ENCODE measurements around the gene TRMO.

The TRMO gene

DNA sequence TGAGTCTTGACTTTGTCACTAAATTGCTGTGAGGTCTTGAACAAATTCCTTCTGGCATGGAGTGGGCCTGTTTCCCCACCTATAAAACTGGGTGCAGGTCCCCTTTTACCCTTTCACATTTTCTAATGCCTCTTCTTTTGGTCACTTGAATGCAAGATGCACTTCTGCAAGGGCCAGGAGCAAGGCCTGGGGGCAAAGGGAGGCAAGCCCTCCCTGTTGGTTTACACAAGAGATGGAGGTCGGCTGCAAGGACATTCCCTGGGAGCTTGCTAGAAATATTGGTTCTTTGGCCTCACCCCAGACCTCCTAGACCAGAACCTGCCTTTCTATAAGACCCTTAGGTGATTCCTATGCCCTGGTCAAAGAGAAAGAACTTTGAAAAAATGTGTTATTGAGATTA lies 63.5 kb downstream of the TRMO start:
- no peak for DNase-seq (ENCODE audit: low read depth)

DNA sequence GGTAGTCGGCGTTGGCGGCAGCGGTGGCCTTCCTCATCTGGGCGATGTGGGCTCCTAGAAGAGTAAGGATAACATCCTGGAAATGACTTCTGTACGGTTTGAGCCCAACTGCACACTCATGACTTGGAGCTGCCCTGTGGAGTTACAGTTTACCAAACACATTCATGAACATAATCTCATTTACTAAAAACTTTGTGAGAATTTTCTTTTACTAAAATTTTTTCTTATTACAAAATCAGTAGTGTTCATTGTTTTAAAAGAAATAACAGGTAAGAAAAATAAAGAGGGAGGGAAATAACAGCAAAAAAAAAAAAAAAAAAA lies 63.9 kb downstream of the TRMO start:
- no peak for DNase-seq (ENCODE audit: low read depth)

DNA sequence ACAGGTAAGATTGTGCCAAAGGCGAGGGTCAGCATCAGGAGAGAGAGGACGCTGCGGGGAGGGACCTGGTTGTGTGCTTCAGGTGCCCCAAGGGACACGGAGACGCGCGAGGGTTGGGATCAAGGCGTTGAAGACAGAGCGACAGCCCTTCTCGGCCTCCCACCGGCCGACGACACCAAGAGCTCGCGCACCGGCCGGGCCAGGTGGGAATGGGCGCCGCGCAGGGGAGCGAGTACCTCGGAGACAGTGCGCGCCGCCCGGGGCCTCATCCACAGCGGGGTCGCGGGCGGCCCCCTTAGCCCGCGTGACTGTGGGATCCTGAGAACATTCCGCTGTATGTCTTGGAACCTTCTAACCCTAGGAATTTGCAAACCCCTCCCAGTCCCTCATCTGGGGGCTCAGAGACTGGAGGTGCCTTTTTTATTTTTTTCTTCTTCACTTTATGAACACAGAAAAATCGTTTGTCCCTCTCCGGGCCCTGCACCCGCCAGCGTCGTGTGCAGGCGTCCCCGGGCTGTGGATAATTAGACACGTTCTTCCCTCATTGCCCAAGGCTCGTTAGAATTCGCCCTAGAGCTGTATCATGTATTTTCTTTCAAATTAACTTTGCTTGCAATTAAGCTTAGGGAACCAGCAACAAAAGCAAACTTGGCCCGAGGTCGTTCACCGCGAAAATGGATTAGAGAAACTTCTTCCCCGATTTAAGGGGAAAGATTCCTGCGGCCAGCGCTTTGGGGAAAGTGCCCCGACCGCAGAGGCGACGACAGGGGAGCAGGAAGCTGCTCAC lies 64.5 kb downstream of the TRMO start:
- DNase-seq (ENCODE audit: low read depth), result no peak

DNA sequence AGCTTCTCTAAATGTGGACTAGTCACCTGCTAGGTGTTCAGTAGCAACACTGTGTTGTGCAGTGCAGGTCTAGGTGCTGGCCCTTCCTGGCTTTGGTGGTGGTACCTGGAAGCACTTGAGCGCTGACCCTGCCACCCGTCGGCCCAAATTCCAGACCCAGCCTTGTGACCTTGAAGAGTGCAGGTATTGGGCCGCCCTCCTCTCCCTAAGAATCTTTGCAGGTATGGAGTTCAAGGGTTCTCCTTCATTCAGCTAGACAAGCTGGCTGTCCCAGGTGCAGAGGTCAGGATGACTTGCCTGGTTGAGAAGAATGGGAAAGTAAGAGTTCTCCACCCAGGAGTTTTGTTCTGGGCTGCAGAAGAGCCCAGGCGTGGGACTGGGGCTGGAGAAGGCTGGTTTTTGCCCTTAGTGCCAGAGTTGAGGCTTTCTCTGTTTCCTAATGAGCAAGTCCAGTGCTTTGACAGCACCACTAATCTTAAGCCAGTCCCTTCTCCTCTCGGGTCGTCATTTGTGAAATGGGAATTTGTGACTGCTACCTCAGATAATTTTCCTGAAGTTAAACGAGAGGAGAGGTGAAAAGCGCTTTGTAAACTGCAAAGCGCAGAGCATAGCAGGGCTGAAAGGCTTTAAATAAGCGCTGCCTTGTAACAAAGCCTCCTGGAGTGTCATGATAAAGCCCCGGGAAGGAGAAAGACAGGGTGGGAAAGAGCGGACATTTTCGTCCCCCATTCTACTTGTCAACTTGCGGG lies 65.3 kb downstream of the TRMO start:
- DNase-seq (ENCODE audit: low read depth), result no peak

DNA sequence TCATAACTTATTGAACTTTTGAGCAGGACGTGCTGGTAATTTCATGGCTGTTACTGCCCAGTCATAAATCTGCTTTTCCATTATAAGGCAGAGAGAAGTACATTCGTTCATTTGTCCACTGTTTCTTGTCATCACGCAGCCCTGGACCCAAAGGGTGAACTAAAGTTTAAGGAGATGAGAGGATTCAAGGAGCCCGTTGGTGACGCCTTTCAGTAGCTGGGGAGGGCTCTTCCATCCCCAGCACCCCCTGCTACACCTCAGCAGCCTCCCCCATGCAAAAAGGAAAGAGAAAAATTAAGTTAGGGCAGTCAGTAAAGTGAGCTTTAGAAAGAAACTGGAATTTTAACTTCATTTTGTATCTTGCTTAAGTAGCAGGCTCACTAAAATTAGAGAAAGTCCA lies 66.4 kb downstream of the TRMO start:
- no peak for DNase-seq (ENCODE audit: low read depth)

DNA sequence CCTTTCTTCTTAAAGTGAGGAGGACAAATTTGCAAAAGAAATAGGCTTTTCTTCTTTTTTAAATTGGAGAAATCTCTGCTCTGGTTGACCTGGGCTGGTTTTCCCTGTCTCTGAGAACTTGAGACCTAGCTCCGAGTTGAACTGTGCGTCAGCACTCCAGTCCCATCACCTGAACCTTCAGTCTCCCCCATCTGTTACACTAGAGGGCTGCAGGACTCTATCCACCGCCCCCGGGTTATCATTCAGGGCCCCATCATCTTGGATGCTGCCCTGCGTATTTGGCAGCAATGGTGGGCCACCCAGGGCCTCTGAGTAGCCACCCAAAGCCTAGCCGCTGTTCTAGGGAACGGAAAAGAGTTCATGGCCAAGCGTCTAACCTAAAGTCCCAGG lies 66.8 kb downstream of the TRMO start:
- no peak for DNase-seq (ENCODE audit: low read depth)

DNA sequence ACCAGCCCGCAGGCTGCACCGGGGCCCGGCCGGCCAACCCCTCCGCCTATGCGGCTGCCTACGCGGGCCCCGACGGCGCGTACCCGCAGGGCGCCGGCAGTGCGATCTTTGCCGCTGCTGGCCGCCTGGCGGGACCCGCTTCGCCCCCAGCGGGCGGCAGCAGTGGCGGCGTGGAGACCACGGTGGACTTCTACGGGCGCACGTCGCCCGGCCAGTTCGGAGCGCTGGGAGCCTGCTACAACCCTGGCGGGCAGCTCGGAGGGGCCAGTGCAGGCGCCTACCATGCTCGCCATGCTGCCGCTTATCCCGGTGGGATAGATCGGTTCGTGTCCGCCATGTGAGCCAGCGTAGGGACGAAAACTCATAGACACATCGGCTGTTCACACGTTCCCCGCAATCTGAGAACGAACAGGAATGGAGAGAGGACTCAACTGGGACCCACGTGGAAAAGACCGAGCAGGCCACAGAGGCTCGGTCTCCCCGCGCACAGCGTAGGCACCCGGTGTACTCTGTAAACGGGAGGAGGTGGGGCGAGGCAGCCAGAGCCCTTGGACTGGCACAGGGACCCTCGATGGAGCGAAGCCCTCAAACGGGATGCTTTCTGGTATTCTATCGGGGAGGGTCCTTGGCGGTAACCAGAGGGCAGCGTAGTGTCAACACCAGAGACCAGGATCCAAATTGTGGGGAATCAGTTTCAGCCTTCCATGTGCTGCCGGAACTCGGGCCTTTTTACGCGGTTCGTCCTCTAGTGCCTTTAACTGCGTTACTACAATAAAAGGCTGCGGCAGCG lies 67.4 kb downstream of the TRMO start:
- no peak for DNase-seq (ENCODE audit: low read depth)
